Natural killer cell (primary cell): ENCODE data around the gene MAP2. TPM values are rescaled to one million over a fixed set of nuclear protein-coding genes. Genes with fewer than 3 reads are reported as not detected.

ENCODE experiments used
- ATAC-seq, 3 donors: fragments of 150-1000 bp in 2 of 3; fragments of 200-7000 bp in 1 of 3; cut with Tn5 transposase; 1 replicate in 1 of 3; 2 replicates in 2 of 3; pipeline ENCODE4 v1.10.0; 2021; ENCODE audit warnings: mild to moderate bottlenecking in 2 of 3, moderate library complexity in 2 of 3
- DNase-seq, 2 donors: peaks; one replicate each; pipeline versions ENCODE4 v3.0.0 to v3.0.0-alpha.2; 2013 to 2021; ENCODE audit warnings: mixed read lengths in 1 of 2
- H3K27ac ChIP-seq: one replicate; pipeline ENCODE4 v1.5.1; 2013; ENCODE audit warnings: mild to moderate bottlenecking, low read length
- H3K27me3 ChIP-seq: one replicate; pipeline ENCODE4 v1.6.1; 2013; ENCODE audit warnings: low read length; ENCODE audit not compliant: control insufficient read depth, insufficient read depth
- H3K36me3 ChIP-seq: one replicate; pipeline ENCODE4 v1.6.1; 2013; ENCODE audit warnings: low read length; ENCODE audit not compliant: control insufficient read depth, insufficient read depth
- H3K4me1 ChIP-seq: one replicate; pipeline ENCODE4 v1.6.1; 2013; ENCODE audit warnings: low read length; ENCODE audit not compliant: control insufficient read depth, insufficient read depth
- H3K4me3 ChIP-seq: one replicate; pipeline ENCODE4 v1.5.1; 2013; ENCODE audit warnings: low read length
- H3K9me3 ChIP-seq: one replicate; pipeline ENCODE4 v1.6.1; 2013; ENCODE audit warnings: low read length; ENCODE audit not compliant: control insufficient read depth, insufficient read depth
- H3K27ac Mint-ChIP-seq, 2 donors: one replicate each; pipeline ENCODE4 v1.8.0; 2022; ENCODE audit warnings: mild to moderate bottlenecking in 2 of 2, mixed read lengths in 2 of 2, moderate library complexity in 1 of 2
- H3K27me3 Mint-ChIP-seq, 2 donors: one replicate each; pipeline ENCODE4 v1.8.0; 2022; ENCODE audit warnings: low read depth in 2 of 2, mixed read lengths in 2 of 2
- H3K36me3 Mint-ChIP-seq: one replicate; pipeline ENCODE4 v1.8.0; 2022; ENCODE audit warnings: mixed read lengths
- H3K4me1 Mint-ChIP-seq, 2 donors: one replicate each; pipeline ENCODE4 v1.8.0; 2022; ENCODE audit warnings: mixed read lengths in 2 of 2
- H3K4me3 Mint-ChIP-seq: one replicate; pipeline ENCODE4 v1.8.0; 2022; ENCODE audit warnings: mild to moderate bottlenecking, moderate library complexity, mixed read lengths
- H3K9me3 Mint-ChIP-seq, 2 donors: one replicate each; pipeline ENCODE4 v1.8.0; 2022; ENCODE audit warnings: mixed read lengths in 2 of 2
- CTCF ChIP-seq: fragments of 200-600 bp; IDR thresholded peaks from one replicate; pipeline ENCODE4 v1.8.0; 2022; ENCODE audit warnings: antibody characterized with exemption
- WGBS: methylation state at CpG from one replicate; pipeline ENCODE4 v1.1.7; 2013; ENCODE audit warnings: missing lambda C conversion rate; ENCODE audit not compliant: insufficient coverage; 5-methylcytosine and 5-hydroxymethylcytosine counted together
- intact Hi-C: fragments of 100-400 bp; cut with micrococcal nuclease; formaldehyde crosslinking; loops from one replicate; pipeline ENCODE4 v1.14.2; 2022
- total RNA-seq, 4 donors: library from RNA; stranded (reverse); fragments of 120-200 nt in 1 of 4; gene quantifications; one replicate each; pipeline versions ENCODE4 v1.2.3 to v1.2.4, GENCODE V29; 2013 to 2022

MAP2 gene
- total RNA-seq, 3 donors from 2014 or later (not counting 1 experiment from before 2014, with no cell fraction given) = not detected

DNA sequence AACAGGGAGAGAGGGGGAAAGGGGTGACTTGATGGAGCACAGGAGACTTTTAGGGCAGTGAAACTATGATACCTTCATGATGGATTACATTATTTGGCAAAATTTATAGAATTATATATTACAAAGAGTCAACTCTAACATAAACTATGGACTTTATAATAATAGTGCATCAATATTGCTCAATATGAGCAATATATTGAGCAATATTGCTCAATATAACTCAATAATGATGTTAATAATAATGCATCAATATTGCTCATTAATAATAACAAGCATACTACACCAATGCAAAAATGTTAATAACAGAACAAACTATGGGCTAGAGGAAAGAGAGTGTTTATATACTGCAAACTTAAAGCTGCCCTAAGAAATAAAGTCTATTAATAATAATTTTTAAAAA lies 344.7 kb downstream of the MAP2 start:
- Histone ChIP-seq H3K27me3 (no peaks in the 10 kb centered on the region), H3K4me3 (no peak overlapping the region), H3K9me3 (no peaks in the 10 kb centered on the region), H3K27ac (no peak overlapping the region), H3K4me1 (no peaks in the 10 kb centered on the region), H3K36me3 (no peaks in the 10 kb centered on the region)
- Mint-ChIP-seq H3K36me3 (no peaks in the 10 kb centered on the region), H3K9me3 (peaks cover 6 to 11% of the 10 kb centered on the region in 2 donors), H3K27ac (no peak overlapping the region), H3K27me3 (peaks cover 13 to 14% of the 10 kb centered on the region in 2 donors), H3K4me1 (peaks cover 0 to 5% of the 10 kb centered on the region in 2 donors), H3K4me3 (no peak overlapping the region)
- DNase-seq (no peak), ATAC-seq (no peak)
- intact Hi-C loops = no loop called here
- TF ChIP-seq CTCF = no peak

DNA sequence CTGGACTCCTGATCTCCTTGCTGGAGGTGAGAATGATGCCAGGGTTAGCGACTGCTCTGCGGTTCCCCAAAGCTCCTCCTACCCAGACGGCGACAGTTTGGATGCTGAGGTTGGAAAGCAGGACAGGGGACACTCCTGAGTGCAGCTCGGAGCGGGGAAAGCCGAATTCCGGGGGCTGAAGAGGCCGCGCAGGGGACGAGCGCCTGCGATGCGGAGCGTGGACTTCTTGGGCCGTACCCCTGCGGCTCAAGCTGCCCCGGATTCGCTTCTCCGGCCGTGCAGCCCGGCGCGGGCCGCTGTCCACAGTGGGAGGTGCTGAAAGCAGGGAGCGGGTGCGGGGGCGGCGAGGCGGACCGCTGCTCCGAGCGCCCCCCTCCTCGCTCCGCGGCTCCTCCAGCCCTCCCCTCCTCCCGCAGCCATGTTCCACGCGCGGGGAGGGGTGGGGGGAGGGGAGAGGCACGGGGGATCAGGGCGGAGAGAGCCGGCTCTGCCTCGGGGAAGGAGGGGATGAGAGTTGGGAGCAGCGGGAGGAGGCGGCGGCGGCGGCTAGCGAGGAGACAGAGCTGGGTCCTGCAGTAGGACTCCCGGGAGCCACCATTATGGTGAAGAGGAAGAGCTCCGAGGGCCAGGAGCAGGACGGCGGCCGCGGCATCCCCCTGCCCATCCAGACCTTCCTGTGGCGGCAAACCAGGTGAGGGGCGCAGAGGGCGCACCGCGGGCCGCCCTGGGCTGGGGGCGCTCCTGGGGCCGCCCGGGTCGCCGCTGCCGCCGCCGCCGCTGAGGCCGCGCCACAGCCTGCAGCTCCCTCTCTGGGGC lies 347.8 kb downstream of the MAP2 start, which contains the start of gene UNC80:
UNC80 (plus strand) TSS at position 359 of the 816 bp plus-strand sequence; CDS start at position 600, 241 bp downstream.
- peaks cover 6 to 11% of the 10 kb centered on the region in 2 donors for H3K9me3 Mint-ChIP-seq
- H3K4me1 ChIP-seq = no peaks in the 10 kb centered on the region
- no peaks in the 10 kb centered on the region for H3K36me3 Mint-ChIP-seq
- intact Hi-C loops = no loop called here
- no peaks in the 10 kb centered on the region for H3K36me3 ChIP-seq
- ATAC-seq (peak in 1 of 3 donors; percentile 50), DNase-seq (peak in 1 of 2 donors; percentile 3)
- H3K9me3 ChIP-seq = no peaks in the 10 kb centered on the region
- no peak within 1 kb of the TSS for H3K4me3 Mint-ChIP-seq
- H3K27ac ChIP-seq = no peak within 1 kb of the TSS
- H3K27me3 ChIP-seq = no peaks in the 10 kb centered on the region
- 5% methylated on average over 60 of the region's 73 CpGs for WGBS
- TF ChIP-seq CTCF = no peak
- no peak within 1 kb of the TSS for H3K4me3 ChIP-seq
- peaks cover 0 to 5% of the 10 kb centered on the region in 2 donors for H3K4me1 Mint-ChIP-seq
- H3K27me3 Mint-ChIP-seq = peaks cover 13 to 14% of the 10 kb centered on the region in 2 donors
- no peak within 1 kb of the TSS for H3K27ac Mint-ChIP-seq

- TF ChIP-seq CTCF = no peak
- Histone ChIP-seq H3K4me3 (no peak overlapping the region), H3K36me3 (no peaks in the 10 kb centered on the region), H3K27me3 (no peaks in the 10 kb centered on the region), H3K27ac (no peak overlapping the region), H3K9me3 (no peaks in the 10 kb centered on the region), H3K4me1 (no peaks in the 10 kb centered on the region)
- Mint-ChIP-seq H3K27me3 (peaks cover 13 to 14% of the 10 kb centered on the region in 2 donors), H3K27ac (no peak overlapping the region), H3K4me3 (no peak overlapping the region), H3K36me3 (no peaks in the 10 kb centered on the region), H3K9me3 (peaks cover 3 to 11% of the 10 kb centered on the region in 2 donors), H3K4me1 (peaks cover 0 to 5% of the 10 kb centered on the region in 2 donors)
- ATAC-seq (no peak), DNase-seq (no peak)
- intact Hi-C loops = no loop called here
- WGBS = 13% methylated on average over 6 of the region's 8 CpGs
These were observed 348.4 kb downstream of the MAP2 start for GRCh38 chr2:209772290-209772685.
